LNCaP clone FGC (cell line): ENCODE results near the gene CCL22.
"Not testable (repeated sequence)": the region's sequence is repeated elsewhere in the genome, so short reads cannot be mapped to it uniquely, and the experiment has no call there.

Experiments
- DNase-seq: peaks from one replicate; pipeline ENCODE4 v3.0.0-alpha.2; 2011; ENCODE audit warnings: low read depth
- H3K4me3 ChIP-seq: 2 replicates; pipeline ENCODE4 v1.5.1; 2011; ENCODE audit warnings: mild to moderate bottlenecking, low read depth, low read length, control low read depth
- CTCF ChIP-seq: IDR thresholded peaks from 2 replicates; pipeline ENCODE4 v1.5.1; 2012; ENCODE audit warnings: mild to moderate bottlenecking; ENCODE audit not compliant: control insufficient read depth, insufficient read depth; ENCODE audit errors: extremely low read depth

CCL22 gene

GRCh38 chr16:57333402-57333801 lies 25.2 kb upstream of the CCL22 start:
- no peak overlapping the region for H3K4me3 ChIP-seq
- TF ChIP-seq CTCF: no peak
- no peak for DNase-seq

- TF ChIP-seq CTCF: no peak
- no peak overlapping the region for H3K4me3 ChIP-seq
- no peak for DNase-seq
These were observed 23.2 kb upstream of the CCL22 start for GRCh38 chr16:57335366-57335765.

GRCh38 chr16:57341062-57341440 lies 17.5 kb upstream of the CCL22 start:
- no peak for TF ChIP-seq CTCF
- DNase-seq: no peak
- no peak overlapping the region for H3K4me3 ChIP-seq

- TF ChIP-seq CTCF: no peak
- DNase-seq: peak; percentile 94
- no peak overlapping the region for H3K4me3 ChIP-seq
These were observed 16.9 kb upstream of the CCL22 start for GRCh38 chr16:57341441-57342303.

- H3K4me3 ChIP-seq: not testable (repeated sequence)
These were observed 16.0 kb upstream of the CCL22 start for GRCh38 chr16:57342606-57343005.

GRCh38 chr16:57343221-57343620 lies 15.4 kb upstream of the CCL22 start:
- H3K4me3 ChIP-seq: no peak overlapping the region
- no peak for DNase-seq
- no peak for TF ChIP-seq CTCF

More at GRCh38 chr16:57342606-57343005, 16.0 kb upstream of the CCL22 start:
- not testable (repeated sequence) for DNase-seq

- not testable (repeated sequence) for H3K4me3 ChIP-seq
These were observed 14.5 kb upstream of the CCL22 start for GRCh38 chr16:57344094-57344493.

GRCh38 chr16:57345021-57345420 lies 13.6 kb upstream of the CCL22 start:
- H3K4me3 ChIP-seq: no peak overlapping the region
- DNase-seq: no peak
- TF ChIP-seq CTCF: no peak

More at GRCh38 chr16:57344094-57344493, 14.5 kb upstream of the CCL22 start:
- DNase-seq: not testable (repeated sequence)
